GM18502 (cell line): ENCODE measurements around the gene RELB.

Source experiments
- ATAC-seq: cut with Tn5 transposase; IDR thresholded peaks from one replicate; pipeline ENCODE4 v1.9.1; 2021; ENCODE audit warnings: mild to moderate bottlenecking; ENCODE audit not compliant: unreplicated experiment, poor library complexity

The RELB gene

GRCh38 chr19:45076029-45076850 is 75.0 kb downstream of the RELB start, which contains the start of gene ZNF296:
Gene ZNF296, minus strand, starts transcription at chr19:45076478. Its CDS starts 105 bp downstream, at chr19:45076373.
- ATAC-seq, result peak; percentile 51

DNA sequence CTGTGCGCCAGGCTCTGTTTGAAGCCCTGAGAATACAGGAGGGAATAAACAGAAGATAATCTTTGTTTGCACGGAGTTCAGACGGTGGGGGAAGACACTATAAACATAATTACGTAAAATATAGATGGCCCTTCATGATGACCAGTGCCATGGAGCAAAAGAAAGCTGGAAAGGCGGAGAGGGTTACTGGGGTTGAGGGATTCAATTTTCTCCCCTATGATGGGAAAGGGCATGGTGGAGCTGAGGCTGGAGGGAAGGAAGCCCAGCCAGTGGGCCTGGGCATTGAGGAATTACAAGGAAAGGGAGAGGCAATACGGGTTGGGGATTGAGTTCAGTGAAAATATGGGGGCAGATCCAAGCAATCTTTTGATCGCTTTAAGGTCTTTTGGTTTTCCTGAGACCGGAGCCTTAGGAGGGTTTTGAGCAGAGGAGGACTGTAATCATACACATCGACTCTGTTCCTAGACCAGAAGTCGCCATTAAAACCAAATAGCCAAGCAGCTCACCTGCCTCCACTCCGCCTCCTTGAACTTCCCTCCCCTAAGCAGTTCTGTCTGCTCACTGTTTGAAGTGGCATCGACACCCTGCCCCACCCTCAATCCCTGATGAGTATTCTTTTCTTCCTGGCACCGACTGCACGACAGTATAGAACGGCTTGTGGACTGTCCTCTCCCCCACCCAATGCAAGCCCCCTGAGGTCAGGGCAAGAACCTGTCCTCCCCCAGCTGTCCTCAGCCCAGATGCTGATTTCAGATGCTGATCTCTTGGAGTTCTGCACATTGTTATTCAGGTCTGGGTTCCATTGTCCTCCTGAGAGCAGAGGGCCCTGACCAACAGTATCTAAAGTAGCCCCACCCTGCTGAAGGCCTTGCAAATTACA is 75.8 kb downstream of the RELB start:
- ATAC-seq, result no peak

- peak; percentile 1 for ATAC-seq
Measured at GRCh38 chr19:45078390-45079062, 77.3 kb downstream of the RELB start.

- ATAC-seq, result peak; percentile 38
Measured at GRCh38 chr19:45079063-45079910, 78.0 kb downstream of the RELB start, which contains the start of gene GEMIN7. Gene GEMIN7, plus strand, starts transcription at chr19:45079260. Its CDS starts 10,855 bp downstream, at chr19:45090115.

- ATAC-seq, result no peak
Measured at GRCh38 chr19:45079911-45080370, 78.7 kb downstream of the RELB start.

GRCh38 chr19:45082170-45082569 is 80.9 kb downstream of the RELB start:
- no peak for ATAC-seq

GRCh38 chr19:45086480-45086879 is 85.2 kb downstream of the RELB start:
- no peak for ATAC-seq

DNA sequence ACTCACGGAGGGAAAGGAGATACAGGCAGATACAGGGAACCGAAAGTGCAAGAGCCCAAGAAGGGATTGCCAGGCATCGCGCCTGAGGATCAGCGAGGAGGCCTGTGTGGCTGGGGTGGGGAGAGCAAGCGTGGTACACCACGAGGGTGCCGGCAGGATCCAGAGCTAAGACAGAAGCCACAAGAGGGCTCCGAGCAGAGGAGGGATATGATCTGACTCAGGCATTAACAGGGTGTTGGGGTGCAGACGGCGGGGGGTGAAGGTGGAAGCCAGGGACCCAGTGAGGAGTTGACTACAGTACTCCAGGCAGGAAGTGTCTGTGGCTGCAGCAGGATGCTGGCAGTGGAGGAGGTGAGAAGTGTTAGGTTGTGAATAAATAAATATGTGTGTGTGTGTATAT is 86.3 kb downstream of the RELB start:
- no peak for ATAC-seq
